ENCODE measurements around the gene KLF15.

DNA sequence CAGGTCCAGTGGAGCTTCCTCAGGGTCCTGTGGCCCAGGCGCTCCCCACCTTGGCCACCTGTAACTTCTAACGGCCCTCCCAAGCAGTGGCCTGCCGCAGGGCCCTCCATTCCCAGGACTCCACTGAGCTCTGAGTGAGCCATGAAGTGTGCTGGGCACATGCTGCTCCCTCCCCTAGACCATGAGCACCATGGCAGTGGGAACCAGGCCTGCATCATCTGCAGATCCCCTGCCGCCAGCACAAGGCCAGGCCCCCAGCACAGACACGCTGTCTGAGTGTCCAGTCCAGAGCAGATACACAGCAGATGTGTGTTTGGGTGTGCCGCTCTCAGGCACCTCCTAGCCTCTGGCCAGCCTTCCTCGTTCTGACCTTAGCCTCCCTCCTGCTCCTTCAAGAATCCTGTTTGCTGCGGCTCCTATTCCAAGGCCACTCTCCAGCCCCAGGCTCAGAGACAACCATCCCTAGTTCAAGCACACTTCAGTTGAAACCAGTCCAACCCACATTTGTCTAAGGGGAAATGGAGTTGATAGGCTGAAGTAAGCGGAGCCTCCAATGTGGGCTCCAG lies 7.0 kb upstream of the KLF15 start:
- TF ChIP-seq POLR2AphosphoS5 (IDR thresholded peaks at IDR 0.05; ENCODE audit: low read depth, low read length) (no peak), POLR2A (IDR thresholded peaks at IDR 0.05; ENCODE audit: borderline replicate concordance, extremely low read depth, insufficient read depth, insufficient read length) (no peak), SIN3A (IDR thresholded peaks at IDR 0.05; ENCODE audit: low read depth) (no peak), EZH2phosphoT487 (IDR thresholded peaks at IDR 0.05; ENCODE audit: borderline replicate concordance) (no peak), EZH2 (IDR thresholded peaks at IDR 0.05) (no peak), EGR1 (IDR thresholded peaks at IDR 0.05; ENCODE audit: low read depth) (no peak), TCF7L2 (IDR thresholded peaks at IDR 0.05; ENCODE audit: borderline replicate concordance, extremely low read depth, insufficient read depth, insufficient read length) (no peak), ZNF274 (IDR thresholded peaks at IDR 0.05; ENCODE audit: low read depth, low read length) (no peak), CEBPB (IDR thresholded peaks at IDR 0.05; ENCODE audit: low read depth) (no peak), JUND (IDR thresholded peaks at IDR 0.05) (no peak)
- TF ChIP-seq, protein P1, sequence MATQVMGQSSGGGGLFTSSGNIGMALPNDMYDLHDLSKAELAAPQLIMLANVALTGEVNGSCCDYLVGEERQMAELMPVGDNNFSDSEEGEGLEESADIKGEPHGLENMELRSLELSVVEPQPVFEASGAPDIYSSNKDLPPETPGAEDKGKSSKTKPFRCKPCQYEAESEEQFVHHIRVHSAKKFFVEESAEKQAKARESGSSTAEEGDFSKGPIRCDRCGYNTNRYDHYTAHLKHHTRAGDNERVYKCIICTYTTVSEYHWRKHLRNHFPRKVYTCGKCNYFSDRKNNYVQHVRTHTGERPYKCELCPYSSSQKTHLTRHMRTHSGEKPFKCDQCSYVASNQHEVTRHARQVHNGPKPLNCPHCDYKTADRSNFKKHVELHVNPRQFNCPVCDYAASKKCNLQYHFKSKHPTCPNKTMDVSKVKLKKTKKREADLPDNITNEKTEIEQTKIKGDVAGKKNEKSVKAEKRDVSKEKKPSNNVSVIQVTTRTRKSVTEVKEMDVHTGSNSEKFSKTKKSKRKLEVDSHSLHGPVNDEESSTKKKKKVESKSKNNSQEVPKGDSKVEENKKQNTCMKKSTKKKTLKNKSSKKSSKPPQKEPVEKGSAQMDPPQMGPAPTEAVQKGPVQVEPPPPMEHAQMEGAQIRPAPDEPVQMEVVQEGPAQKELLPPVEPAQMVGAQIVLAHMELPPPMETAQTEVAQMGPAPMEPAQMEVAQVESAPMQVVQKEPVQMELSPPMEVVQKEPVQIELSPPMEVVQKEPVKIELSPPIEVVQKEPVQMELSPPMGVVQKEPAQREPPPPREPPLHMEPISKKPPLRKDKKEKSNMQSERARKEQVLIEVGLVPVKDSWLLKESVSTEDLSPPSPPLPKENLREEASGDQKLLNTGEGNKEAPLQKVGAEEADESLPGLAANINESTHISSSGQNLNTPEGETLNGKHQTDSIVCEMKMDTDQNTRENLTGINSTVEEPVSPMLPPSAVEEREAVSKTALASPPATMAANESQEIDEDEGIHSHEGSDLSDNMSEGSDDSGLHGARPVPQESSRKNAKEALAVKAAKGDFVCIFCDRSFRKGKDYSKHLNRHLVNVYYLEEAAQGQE (IDR thresholded peaks at IDR 0.05; ENCODE audit: low read depth): no peak
- TF ChIP-seq, protein P2, sequence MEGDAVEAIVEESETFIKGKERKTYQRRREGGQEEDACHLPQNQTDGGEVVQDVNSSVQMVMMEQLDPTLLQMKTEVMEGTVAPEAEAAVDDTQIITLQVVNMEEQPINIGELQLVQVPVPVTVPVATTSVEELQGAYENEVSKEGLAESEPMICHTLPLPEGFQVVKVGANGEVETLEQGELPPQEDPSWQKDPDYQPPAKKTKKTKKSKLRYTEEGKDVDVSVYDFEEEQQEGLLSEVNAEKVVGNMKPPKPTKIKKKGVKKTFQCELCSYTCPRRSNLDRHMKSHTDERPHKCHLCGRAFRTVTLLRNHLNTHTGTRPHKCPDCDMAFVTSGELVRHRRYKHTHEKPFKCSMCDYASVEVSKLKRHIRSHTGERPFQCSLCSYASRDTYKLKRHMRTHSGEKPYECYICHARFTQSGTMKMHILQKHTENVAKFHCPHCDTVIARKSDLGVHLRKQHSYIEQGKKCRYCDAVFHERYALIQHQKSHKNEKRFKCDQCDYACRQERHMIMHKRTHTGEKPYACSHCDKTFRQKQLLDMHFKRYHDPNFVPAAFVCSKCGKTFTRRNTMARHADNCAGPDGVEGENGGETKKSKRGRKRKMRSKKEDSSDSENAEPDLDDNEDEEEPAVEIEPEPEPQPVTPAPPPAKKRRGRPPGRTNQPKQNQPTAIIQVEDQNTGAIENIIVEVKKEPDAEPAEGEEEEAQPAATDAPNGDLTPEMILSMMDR (IDR thresholded peaks at IDR 0.05 in 2 of 3, conservative IDR thresholded peaks at IDR 0.05 in 1 of 3; ENCODE audit: borderline replicate concordance in 1 of 3, insufficient read depth in 1 of 3, low read depth in 2 of 3, low read length in 2 of 3): no peak
- TF ChIP-seq, protein P3, sequence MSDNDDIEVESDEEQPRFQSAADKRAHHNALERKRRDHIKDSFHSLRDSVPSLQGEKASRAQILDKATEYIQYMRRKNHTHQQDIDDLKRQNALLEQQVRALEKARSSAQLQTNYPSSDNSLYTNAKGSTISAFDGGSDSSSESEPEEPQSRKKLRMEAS (IDR thresholded peaks at IDR 0.05): no peak
- TF ChIP-seq, protein P4, sequence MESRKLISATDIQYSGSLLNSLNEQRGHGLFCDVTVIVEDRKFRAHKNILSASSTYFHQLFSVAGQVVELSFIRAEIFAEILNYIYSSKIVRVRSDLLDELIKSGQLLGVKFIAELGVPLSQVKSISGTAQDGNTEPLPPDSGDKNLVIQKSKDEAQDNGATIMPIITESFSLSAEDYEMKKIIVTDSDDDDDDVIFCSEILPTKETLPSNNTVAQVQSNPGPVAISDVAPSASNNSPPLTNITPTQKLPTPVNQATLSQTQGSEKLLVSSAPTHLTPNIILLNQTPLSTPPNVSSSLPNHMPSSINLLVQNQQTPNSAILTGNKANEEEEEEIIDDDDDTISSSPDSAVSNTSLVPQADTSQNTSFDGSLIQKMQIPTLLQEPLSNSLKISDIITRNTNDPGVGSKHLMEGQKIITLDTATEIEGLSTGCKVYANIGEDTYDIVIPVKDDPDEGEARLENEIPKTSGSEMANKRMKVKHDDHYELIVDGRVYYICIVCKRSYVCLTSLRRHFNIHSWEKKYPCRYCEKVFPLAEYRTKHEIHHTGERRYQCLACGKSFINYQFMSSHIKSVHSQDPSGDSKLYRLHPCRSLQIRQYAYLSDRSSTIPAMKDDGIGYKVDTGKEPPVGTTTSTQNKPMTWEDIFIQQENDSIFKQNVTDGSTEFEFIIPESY (IDR thresholded peaks at IDR 0.05; ENCODE audit: extremely low read depth, insufficient replicate concordance, low read length): no peak

Measured in HCT116 (cell line).